Measurements from ENCODE around the gene ACSF2.

The ACSF2 gene

GRCh38 chr17:50440838-50441829 is 15.1 kb downstream of the ACSF2 start:
- DNase-seq, result no peak

DNA sequence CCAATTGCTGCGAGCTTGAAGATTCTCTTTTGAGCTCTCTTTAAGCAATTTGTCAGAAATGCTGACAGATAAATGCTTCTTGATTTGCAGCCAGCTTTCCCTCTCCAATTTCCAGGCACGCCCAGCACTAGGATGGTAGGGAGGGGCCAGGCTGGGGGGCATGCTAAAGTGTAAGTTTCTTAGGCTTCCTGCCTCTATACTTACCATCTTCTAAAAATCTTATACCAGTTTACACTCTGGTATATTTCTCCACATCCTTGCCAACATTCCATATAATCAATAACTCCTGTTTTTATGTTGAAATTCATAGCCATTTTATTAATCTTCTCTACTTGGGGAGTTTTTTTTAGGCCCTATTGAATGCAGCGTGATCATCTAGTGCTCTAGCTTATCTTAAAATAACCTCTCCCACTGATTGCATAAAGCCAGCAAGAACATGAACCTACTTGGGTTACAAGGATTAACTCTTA is 17.5 kb downstream of the ACSF2 start:
- DNase-seq, result no peak

DNA sequence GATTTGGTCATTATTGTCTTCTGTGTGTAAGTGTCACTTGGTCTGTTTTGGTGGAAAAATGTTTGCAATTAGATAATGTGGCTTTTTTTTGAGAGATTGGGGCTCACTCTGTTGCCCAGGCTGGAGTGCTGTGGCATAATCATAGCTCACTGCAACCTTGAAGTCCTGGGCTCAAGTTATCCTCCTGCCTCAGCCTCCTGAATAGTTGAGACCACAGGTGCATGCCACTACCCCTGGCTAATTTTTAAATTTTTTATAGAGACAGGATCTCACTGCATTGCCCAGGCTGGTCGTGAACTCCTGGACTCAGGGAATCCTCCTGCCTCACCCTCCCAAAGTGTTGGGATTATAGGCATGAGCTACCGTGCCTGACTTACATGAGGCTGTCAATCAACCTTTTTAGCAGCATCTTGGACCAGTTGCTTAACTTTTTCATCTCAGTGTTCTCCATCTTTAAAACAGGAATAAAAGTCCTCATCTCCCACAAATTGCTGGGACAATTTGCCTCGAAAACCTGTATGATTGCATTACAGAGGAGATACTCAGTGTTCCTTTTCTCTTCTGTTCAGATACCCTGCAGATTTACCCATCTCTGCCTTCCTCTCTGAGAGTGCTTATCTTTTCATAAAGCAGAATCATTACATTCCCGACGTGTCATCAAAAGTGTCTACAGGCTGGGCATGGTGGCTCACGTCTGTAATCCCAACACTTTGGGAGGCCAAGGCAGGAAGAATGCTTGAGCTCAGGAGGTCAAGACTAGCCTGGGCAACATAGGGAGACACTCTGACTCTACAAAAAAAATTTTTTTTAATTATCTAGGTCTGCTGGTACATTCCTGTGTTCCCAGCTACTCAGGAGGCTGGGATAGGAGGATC is 19.1 kb downstream of the ACSF2 start:
- DNase-seq, result no peak

DNA sequence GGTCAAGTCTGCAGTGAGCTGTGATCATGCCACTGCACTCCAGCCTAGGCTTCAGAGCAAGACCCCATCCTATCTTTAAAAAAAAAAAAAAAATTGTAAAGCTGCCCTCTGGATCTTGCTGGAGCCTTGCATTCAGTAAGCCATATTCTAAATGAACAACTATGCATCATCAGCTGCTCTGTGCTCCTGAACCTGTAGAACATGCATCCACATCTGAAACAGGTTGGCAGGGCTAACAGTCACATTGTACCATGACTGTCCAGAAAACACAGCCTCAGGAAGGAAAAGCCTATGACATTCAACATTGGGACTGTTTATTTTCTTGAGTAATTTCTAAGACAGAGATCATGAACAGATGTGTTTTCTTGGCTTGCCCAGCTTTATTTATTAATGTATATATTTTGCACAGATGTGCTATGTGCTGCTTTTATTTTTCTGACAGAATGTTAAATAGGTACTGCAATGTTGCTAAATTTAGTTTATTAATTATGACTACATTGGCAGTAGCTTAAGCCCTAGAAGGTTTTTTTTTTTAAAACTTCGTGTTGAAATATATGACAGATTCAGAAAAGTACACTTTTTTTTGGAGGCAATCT is 19.8 kb downstream of the ACSF2 start:
- DNase-seq, result no peak

DNA sequence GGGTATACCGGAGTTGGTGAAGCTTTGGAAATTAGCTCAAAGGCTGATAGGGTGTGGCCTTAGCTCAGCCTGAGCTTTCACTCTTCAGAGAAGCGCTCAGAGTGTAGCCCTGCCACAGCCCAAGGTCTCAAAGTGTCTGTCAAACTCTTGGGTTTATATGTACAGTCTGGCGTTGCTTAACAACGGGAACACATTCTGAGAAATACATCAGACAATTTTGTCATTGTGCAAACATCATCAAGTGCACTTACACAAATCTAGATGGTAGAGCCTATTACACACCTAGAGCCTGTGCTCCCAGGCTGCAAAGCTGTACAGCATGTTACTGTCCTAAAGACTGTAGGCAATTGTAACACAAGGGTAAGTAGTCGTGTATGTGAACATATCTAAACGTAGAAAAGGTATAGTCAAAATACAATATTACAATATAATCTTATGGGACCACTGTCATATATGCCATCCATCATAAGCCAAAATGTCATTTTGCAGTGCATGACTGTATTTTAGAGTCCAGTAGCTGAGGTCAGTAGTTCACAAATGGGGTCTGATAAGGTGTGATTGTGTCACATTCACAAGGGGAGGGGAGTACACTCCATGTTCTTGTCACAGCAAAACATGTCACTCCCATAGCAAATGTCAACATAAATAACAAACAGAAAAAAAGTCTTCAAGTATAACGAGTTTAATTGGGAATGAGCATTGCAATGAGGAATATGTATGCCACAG is 22.0 kb downstream of the ACSF2 start:
- peak; percentile 64 for DNase-seq

DNA sequence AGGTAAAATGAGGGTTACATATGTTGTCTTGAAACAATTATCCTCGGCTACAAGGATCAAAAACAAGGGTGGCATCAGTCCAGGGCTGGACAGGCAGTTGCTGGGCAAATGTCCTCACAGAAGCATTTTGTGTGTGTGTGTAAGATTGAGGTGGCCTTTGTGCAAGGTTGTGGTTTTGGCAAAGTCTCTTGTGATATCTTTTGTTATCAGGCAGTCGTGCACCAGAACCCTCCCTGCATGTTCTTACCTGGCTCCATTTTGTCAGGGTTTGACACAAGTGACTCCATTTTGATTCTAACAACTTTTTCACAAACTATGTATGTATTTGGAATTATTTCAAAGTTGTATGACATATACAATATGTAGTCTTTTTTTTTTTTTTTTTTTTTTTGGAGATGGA is 22.6 kb downstream of the ACSF2 start:
- DNase-seq, result no peak

DNA sequence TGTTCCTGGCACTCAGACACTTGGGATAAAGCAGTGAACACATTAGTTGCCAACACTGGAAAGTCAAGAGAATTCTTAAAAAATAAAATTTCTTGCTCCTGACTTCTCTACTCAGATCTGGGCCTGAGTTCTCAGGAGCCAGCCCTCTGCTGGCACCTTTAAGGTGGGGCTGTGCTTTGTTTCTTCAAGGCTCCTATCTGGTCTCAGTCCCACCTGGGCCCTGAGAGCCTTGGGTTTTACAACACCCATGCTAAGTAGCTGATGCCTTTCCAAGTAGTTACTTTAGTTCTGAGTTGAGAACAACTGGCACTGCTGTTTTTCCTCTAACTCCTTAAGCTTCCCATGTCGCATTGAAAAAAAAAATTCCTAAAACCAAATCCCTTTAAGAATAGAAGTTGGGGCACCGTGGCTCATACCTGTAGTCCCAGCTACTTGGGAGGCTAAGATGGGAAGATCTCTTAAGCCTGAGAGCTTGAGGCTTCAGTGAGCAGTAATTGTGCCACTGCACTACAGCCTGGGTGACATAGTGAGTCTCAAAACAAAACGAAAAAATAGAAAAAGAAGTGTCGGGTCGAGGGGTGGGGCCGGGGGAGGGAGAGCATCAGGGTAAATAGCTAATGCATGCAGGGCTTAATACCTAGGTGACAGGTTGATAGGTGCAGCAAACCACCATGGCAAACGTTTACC is 26.1 kb downstream of the ACSF2 start:
- no peak for DNase-seq

GRCh38 chr17:50452630-50453300 is 26.7 kb downstream of the ACSF2 start:
- no peak for DNase-seq

- no peak for DNase-seq
These were observed 27.9 kb downstream of the ACSF2 start for GRCh38 chr17:50453901-50454300.

GRCh38 chr17:50457621-50458020 is 31.6 kb downstream of the ACSF2 start:
- DNase-seq, result no peak

GRCh38 chr17:50458270-50458669 is 32.3 kb downstream of the ACSF2 start:
- DNase-seq, result no peak

- no peak for DNase-seq
These were observed 33.0 kb downstream of the ACSF2 start for GRCh38 chr17:50458701-50459676.

DNA sequence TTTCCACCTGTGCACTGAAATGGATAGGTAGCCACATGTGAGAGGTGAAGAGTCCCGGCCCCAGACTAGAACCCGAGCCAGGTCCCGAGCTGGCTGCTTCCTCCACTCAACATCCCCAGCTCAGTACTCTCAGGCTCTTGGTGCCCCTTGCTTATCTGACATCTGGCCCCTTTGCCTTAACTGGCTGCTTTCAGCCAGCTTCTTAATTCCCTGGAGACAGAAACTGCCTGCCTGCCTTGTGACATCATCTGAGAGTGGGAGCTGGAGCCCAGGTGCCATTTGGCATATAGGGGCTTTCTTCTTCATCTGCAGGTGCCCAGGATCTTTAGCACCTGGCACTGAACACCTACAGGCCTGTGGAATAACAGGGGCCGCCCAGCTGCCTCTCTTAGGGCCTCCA is 33.7 kb downstream of the ACSF2 start:
- DNase-seq, result no peak

DNA sequence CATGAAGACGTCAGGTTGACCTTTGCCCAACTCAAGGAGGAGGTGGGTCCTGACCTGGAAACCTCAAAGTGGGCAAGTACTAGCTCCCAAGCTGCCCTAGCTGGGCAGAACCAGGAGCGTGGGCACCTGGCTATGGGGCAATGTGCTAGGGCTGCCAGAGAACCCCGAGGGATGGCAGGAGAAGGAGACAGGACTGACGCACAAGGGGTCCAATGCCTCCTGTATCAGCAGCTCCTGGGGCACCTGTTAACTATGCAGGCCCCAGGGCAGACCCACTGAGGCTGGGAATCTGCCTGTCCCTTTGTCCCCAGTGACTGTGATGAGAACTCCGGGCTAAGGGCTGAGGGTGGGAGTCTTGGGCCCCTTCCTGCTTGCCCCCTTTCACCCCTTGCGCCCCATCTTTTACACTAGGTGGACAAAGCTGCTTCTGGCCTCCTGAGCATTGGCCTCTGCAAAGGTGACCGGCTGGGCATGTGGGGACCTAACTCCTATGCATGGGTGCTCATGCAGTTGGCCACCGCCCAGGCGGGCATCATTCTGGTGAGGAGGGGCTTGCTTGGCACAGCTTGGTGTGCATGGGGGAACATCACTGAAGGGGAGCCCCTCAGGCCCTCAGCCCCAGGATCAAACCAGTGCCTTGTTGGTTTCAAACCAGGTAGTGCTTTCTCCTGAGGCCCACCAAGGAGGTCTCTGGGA is 35.0 kb downstream of the ACSF2 start:
- DNase-seq, result no peak

DNA sequence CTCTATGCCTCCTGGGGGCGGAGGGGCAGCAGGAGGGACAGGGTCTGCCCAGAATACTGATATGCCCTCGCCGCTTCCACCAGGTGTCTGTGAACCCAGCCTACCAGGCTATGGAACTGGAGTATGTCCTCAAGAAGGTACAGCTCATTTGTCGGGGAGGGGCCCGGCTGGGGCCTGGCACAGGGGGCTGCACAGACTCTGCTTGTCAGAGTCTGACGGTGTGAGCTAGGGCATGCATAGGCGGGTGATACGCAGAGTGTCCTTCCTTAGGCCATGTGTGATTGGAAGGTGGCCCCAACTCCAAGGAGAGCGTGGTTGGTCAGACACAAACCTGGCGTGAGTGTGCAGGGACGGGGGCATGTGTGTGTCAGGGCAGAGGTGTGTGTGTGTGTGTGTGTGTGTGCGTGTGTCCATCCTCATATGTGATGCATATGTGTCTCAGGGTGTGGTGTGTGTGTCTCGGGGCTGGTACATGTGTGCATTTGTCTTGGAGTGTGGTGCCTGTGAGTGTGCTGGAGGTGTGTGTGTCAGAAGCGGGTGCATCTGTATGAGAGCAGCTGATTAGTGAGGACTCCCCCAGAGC is 35.6 kb downstream of the ACSF2 start:
- DNase-seq, result no peak

GRCh38 chr17:50462446-50462845 is 36.4 kb downstream of the ACSF2 start:
- no peak for DNase-seq

- DNase-seq, result no peak
These were observed 38.1 kb downstream of the ACSF2 start for GRCh38 chr17:50464121-50464520.

- DNase-seq, result no peak
These were observed 38.7 kb downstream of the ACSF2 start for GRCh38 chr17:50464736-50465135.

DNA sequence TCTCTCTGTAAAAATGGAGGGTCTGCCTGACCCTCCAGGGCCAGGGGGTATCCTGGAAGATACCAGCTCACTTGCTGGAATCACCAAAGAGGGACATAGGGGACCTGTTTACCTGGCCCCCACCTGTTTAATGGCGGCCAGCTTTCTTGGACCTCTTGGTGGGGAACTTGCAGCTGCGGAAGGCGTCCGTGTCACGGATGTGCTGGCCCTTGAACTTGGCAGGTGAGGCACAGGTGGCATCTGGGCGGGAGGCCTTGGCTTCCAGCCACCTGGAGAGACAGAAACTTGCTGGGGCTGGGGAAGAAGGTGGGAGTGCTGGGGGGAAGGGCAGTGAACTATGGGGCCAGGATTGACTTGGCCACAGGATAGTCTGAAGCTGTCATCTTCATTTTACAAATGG is 39.2 kb downstream of the ACSF2 start:
- no peak for DNase-seq
